Esophagus squamous epithelium (tissue), 5 donors: Measurements from ENCODE around the gene NUDT13. TPM values are rescaled to one million over a fixed set of nuclear protein-coding genes. Genes with fewer than 3 reads are reported as not detected.
A peak's percentile ranks its signal among the peaks of the same experiment; 100 is the strongest.

ENCODE experiments used
- DNase-seq: peaks from one replicate; lab custom pipeline; 2025; lab: John Stamatoyannopoulos, UW
- H3K27ac ChIP-seq, 4 donors: fragments of 200-600 bp; sonication (generic); one replicate each; pipeline ENCODE4 v1.5.1; 2016 to 2019; ENCODE audit warnings: mild to moderate bottlenecking in 1 of 4
- H3K27me3 ChIP-seq, 4 donors: fragments of 200-600 bp; sonication (generic); 1 replicate in 3 of 4; 2 replicates in 1 of 4; pipeline versions ENCODE4 v1.5.1 to v1.6.0; 2017 to 2021; ENCODE audit warnings: antibody characterized with exemption in 1 of 4
- H3K36me3 ChIP-seq, 3 donors: fragments of 200-600 bp; sonication (generic); one replicate each; pipeline ENCODE4 v1.5.1; 2016 to 2019
- H3K4me1 ChIP-seq, 3 donors: fragments of 200-600 bp; sonication (generic); one replicate each; pipeline ENCODE4 v1.5.1; 2017 to 2019
- H3K4me3 ChIP-seq, 4 donors: fragments of 200-600 bp; sonication (generic); 1 replicate in 3 of 4; 2 replicates in 1 of 4; pipeline ENCODE4 v1.5.1; 2016 to 2019; ENCODE audit warnings: mild to moderate bottlenecking in 2 of 4, moderate library complexity in 1 of 4
- H3K9me3 ChIP-seq, 3 donors: fragments of 200-600 bp; sonication (generic); one replicate each; pipeline ENCODE4 v1.5.1; 2016 to 2019
- POLR2A ChIP-seq, 4 donors: fragments of 450-650 bp; IDR thresholded peaks; one replicate each; pipeline ENCODE4 v1.6.1; 2017; ENCODE audit warnings: antibody characterized with exemption in 4 of 4, mild to moderate bottlenecking in 4 of 4, moderate library complexity in 3 of 4
- WGBS, 2 donors: methylation state at CpG; one replicate each; pipeline ENCODE4 v1.1.5; 2018; 5-methylcytosine and 5-hydroxymethylcytosine counted together
- intact Hi-C: fragments of 100-400 bp; cut with DNase I; formaldehyde crosslinking; loops from one replicate; pipeline ENCODE4 v1.15.0; 2022
- total RNA-seq, 4 donors: library from RNA; depleted of rRNA; stranded (reverse); fragments of >200 nt; gene quantifications; one replicate each; pipeline ENCODE4 v1.1.0, GENCODE V29; 2016
- TF ChIP-seq, protein P1 (sequence below), 6 experiments: fragments of 450-650 bp in 4 of 6; fragments of 200-600 bp in 2 of 6; sonication (generic) in 2 of 6; IDR thresholded peaks; one replicate each; pipeline ENCODE4 v1.5.1; 2016 to 2019; ENCODE audit warnings: antibody characterized with exemption in 6 of 6, mild to moderate bottlenecking in 4 of 6, moderate library complexity in 4 of 6
- donor health status: DM: yes; HTN: yes; CAD: no.

NUDT13 gene
- total RNA-seq, 4 donors from 2014 or later: 0.88 to 1.9 (median 1.3) TPM; not detected in 1

DNA sequence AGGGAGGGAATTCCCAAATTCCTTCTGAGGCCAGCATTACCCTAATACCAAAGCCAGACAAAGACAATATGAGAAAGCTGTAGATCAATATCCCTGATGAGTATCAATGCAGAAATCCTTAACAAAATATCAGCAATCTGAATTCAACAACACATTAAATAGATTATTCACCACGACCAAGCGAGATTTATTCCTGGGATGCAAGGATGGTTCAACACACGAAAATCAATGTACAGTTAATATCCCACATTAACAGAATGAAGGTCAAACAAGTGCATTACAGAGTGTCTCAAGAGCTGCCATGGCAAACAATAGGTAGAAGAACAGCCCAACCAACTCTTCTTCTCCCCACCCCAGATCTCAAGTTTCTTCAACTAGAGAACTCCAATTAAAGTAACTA is 51.4 kb downstream of the NUDT13 start:
- H3K36me3 ChIP-seq: peaks cover 0 to 73% (median 17%) of the 10 kb centered on the region in 3 donors
- intact Hi-C loops: loop anchor here (10.0 kb wide), 1 partner anchor 47 kb away; the partner anchor contains the start of gene NUDT13
- 92 to 94% methylated on average over 3 of the region's 3 CpGs for WGBS, 2 donors
- peaks cover 3 to 46% (median 7%) of the 10 kb centered on the region in 3 donors for H3K4me1 ChIP-seq
- DNase-seq: no peak
- no peak overlapping the region for H3K27ac ChIP-seq
- TF ChIP-seq, protein P1, sequence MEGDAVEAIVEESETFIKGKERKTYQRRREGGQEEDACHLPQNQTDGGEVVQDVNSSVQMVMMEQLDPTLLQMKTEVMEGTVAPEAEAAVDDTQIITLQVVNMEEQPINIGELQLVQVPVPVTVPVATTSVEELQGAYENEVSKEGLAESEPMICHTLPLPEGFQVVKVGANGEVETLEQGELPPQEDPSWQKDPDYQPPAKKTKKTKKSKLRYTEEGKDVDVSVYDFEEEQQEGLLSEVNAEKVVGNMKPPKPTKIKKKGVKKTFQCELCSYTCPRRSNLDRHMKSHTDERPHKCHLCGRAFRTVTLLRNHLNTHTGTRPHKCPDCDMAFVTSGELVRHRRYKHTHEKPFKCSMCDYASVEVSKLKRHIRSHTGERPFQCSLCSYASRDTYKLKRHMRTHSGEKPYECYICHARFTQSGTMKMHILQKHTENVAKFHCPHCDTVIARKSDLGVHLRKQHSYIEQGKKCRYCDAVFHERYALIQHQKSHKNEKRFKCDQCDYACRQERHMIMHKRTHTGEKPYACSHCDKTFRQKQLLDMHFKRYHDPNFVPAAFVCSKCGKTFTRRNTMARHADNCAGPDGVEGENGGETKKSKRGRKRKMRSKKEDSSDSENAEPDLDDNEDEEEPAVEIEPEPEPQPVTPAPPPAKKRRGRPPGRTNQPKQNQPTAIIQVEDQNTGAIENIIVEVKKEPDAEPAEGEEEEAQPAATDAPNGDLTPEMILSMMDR (IDR thresholded peaks at IDR 0.05): no peak
- no peak for TF ChIP-seq POLR2A (IDR thresholded peaks at IDR 0.05)
- H3K4me3 ChIP-seq: no peak overlapping the region
- H3K27me3 ChIP-seq: no peaks in the 10 kb centered on the region
- no peaks in the 10 kb centered on the region for H3K9me3 ChIP-seq

DNA sequence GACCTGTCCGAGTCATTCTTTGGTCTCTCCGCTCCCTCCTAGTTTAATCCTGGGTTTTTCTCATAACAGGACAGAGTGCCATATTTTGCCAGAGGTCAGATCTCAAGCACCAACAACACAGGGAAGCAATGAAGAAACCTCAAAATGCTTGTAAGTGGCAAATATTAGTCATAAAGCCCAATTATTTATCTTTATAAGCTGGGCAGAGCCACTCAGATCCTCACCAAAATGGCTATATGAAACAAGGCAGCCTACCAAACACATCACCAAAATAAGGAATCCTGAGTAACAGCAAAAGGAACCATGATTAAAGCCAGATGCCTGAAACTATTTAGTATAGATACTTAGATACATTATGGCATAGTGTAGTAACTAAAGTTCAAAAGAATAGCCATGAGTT is 52.8 kb downstream of the NUDT13 start:
- WGBS, 2 donors: 83 to 97% methylated on average over 2 of the region's 2 CpGs
- no peaks in the 10 kb centered on the region for H3K27me3 ChIP-seq
- peaks cover 0 to 58% (median 17%) of the 10 kb centered on the region in 3 donors for H3K36me3 ChIP-seq
- H3K4me3 ChIP-seq: no peak overlapping the region
- peaks cover 8 to 53% (median 11%) of the 10 kb centered on the region in 3 donors for H3K4me1 ChIP-seq
- DNase-seq: no peak
- no peak overlapping the region for H3K27ac ChIP-seq
- no peaks in the 10 kb centered on the region for H3K9me3 ChIP-seq
- intact Hi-C loops: loop anchor here (10.0 kb wide), 1 partner anchor 48 kb away; the partner anchor contains the start of gene NUDT13
- TF ChIP-seq, protein P1 (IDR thresholded peaks at IDR 0.05): no peak
- no peak for TF ChIP-seq POLR2A (IDR thresholded peaks at IDR 0.05)

DNA sequence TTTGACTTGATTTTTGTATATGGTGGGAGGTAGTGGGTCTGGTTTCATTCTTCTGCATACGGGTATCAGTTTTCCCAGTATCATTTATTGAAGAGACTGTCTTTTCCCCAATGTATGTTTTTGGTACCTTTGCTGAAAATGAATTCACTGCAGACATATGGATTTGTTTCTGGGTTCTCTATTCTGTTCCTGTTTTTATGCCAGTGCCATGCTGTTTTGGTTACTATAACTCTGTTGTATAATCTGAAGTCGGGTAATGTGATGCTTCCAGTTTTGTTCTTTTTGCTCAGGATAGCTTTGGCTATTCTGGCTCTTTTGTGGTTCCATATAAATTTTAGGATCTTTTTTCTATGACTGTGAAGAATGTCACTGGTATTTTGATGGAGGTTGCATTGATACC is 56.7 kb downstream of the NUDT13 start:
- TF ChIP-seq, protein P1 (IDR thresholded peaks at IDR 0.05): no peak
- TF ChIP-seq POLR2A (IDR thresholded peaks at IDR 0.05): no peak
- peaks cover 14 to 67% (median 16%) of the 10 kb centered on the region in 3 donors for H3K4me1 ChIP-seq
- peak overlapping the region; percentile 69 to 88 (median 76) for H3K4me3 ChIP-seq

DNA sequence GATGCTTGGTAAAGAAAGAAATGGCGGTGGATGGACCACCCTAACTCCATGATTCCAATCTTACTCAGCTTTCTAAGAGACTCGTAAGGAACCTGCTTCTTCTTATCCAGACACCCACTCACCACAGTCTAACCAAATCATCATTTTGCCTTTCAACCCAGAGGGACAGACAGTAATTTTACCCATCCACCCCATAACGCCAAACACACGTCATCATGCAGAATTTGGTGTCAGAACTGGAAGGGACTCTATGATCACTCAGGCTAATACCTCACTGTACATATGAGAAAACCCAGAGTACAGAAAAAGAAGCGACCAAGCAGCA is 57.2 kb downstream of the NUDT13 start:
- H3K4me1 ChIP-seq: peaks cover 14 to 63% (median 16%) of the 10 kb centered on the region in 3 donors
- H3K27ac ChIP-seq: peak overlapping the region; percentile 95 to 98 (median 96)
- TF ChIP-seq, protein P1 (IDR thresholded peaks at IDR 0.05): no peak
- no peak for TF ChIP-seq POLR2A (IDR thresholded peaks at IDR 0.05)
- H3K9me3 ChIP-seq: no peaks in the 10 kb centered on the region
- peak overlapping the region; percentile 69 to 88 (median 76) for H3K4me3 ChIP-seq
- 8 to 11% methylated on average over 5 of the region's 5 CpGs for WGBS, 2 donors
- H3K27me3 ChIP-seq: no peaks in the 10 kb centered on the region
- intact Hi-C loops: loop anchor here (10.0 kb wide), 1 partner anchor 53 kb away; the partner anchor contains the start of gene NUDT13
- DNase-seq: no peak
- H3K36me3 ChIP-seq: peaks cover 0 to 19% (median 9%) of the 10 kb centered on the region in 3 donors

More for the DNA sequence above, 56.7 kb downstream of the NUDT13 start:
- no peaks in the 10 kb centered on the region for H3K9me3 ChIP-seq
- WGBS, 2 donors: 81 to 93% methylated on average over 2 of the region's 2 CpGs
- H3K27me3 ChIP-seq: no peaks in the 10 kb centered on the region
- DNase-seq: no peak
- peak overlapping the region in 3 of 4 donors; percentile 95 to 98 (median 95) for H3K27ac ChIP-seq
- intact Hi-C loops: loop anchor here (10.0 kb wide), 1 partner anchor 52 kb away; the partner anchor contains the start of gene NUDT13
- H3K36me3 ChIP-seq: peaks cover 0 to 24% (median 9%) of the 10 kb centered on the region in 3 donors

DNA sequence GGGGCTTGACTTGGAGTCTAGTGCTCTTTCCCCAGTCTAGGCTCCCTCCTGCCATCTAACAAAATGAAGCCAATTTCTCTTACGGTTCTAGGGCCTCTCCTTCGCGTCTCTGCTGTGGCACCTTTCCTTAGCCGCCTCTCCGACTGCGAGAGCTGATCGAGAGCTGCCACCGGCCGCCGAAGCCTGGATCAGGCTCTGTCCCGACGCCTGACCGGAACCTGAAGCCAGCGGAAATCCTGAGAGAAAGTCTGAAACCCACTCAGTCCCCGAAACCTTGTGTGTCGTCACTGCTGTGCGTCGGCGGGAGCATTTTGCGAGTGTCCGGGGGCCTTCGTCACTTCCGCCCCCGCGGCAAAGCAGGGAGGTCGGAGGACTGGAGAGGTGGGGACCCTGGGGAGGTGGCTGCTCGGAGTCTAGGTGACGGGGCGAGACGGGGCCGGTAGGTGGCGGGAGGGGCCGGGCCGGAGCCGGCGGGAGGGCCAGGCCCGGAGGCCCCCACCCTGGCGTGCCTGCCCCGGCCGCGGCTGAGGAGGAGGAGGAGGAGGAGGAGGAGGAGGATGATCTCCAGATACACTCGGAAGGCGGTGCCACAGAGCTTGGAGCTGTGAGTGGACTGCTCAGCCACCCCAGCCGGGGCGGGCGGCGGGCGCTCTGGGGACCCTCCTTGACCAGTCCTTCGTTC is 57.7 kb downstream of the NUDT13 start, which contains the start of the genes ECD and FAM149B1:
Gene ECD (minus strand): TSS at position 226 of the 682 bp plus-strand sequence. CDS start 4,071 bp downstream, outside the sequence.
Gene FAM149B1 (plus strand): TSS at position 337 of the 682 bp plus-strand sequence. CDS start 221 bp downstream, at position 558.
- Histone ChIP-seq H3K4me1 (peaks cover 14 to 58% (median 16%) of the 10 kb centered on the region in 3 donors), H3K9me3 (no peaks in the 10 kb centered on the region), H3K27me3 (no peaks in the 10 kb centered on the region), H3K27ac (peak within 1 kb of the TSS; percentile 95 to 98 (median 96)), H3K36me3 (peaks cover 0 to 14% (median 7%) of the 10 kb centered on the region in 3 donors), H3K4me3 (peak within 1 kb of the TSS; percentile 69 to 88 (median 76))
- 0 to 1% methylated on average over 24 to 30 of the region's 49 CpGs for WGBS, 2 donors
- TF ChIP-seq POLR2A (IDR thresholded peaks at IDR 0.05): peak in 3 of 4 donors; percentile 88 to 94 (median 92)
- TF ChIP-seq, protein P1 (IDR thresholded peaks at IDR 0.05): peak in 3 of 6 experiments; percentile 24 to 56 (median 48)
- intact Hi-C loops: loop anchor here (10.0 kb wide), 1 partner anchor 53 kb away; the partner anchor contains the start of gene NUDT13
- DNase-seq: peak; percentile 50
